Transverse colon (tissue), 4 donors: ENCODE data around the gene TDRD15. TPM values are rescaled to one million over a fixed set of nuclear protein-coding genes. Genes with fewer than 3 reads are reported as not detected.

Experiments used
- DNase-seq: peaks from one replicate; pipeline ENCODE4 v3.0.0-alpha.2; 2019
- H3K27ac ChIP-seq, 4 donors: fragments of 200-600 bp; sonication (generic); 2 replicates each; pipeline ENCODE4 v1.5.1; 2016 to 2018; ENCODE audit warnings: inconsistent platforms in 4 of 4
- H3K27me3 ChIP-seq: fragments of 200-600 bp; sonication (generic); 2 replicates; pipeline ENCODE4 v1.5.1; 2017; ENCODE audit warnings: inconsistent platforms
- H3K36me3 ChIP-seq, 4 donors: fragments of 200-600 bp; sonication (generic); 2 replicates each; pipeline ENCODE4 v1.5.1; 2017 to 2019; ENCODE audit warnings: inconsistent platforms in 4 of 4
- H3K4me1 ChIP-seq, 4 donors: fragments of 200-600 bp; sonication (generic); 2 replicates each; pipeline ENCODE4 v1.5.1; 2017 to 2020; ENCODE audit warnings: inconsistent platforms in 4 of 4
- H3K4me3 ChIP-seq, 4 donors: fragments of 200-600 bp; sonication (generic); 1 replicate in 1 of 4; 2 replicates in 3 of 4; pipeline versions ENCODE4 v1.5.1 to v1.6.1; 2017 to 2019; ENCODE audit warnings: inconsistent platforms in 4 of 4
- H3K9me3 ChIP-seq, 2 donors: fragments of 200-600 bp; sonication (generic); 2 replicates each; pipeline ENCODE4 v1.5.1; 2017 to 2019; ENCODE audit warnings: inconsistent platforms in 2 of 2
- EP300 ChIP-seq: sonication (generic); formaldehyde crosslinking; IDR thresholded peaks from one replicate; pipeline ENCODE4 v1.6.1; 2017; ENCODE audit warnings: antibody characterized with exemption, low read depth
- POLR2A ChIP-seq: fragments of 450-650 bp; IDR thresholded peaks from one replicate; pipeline ENCODE4 v1.6.1; 2016; ENCODE audit warnings: antibody characterized with exemption, mild to moderate bottlenecking, moderate library complexity
- POLR2AphosphoS5 ChIP-seq, 3 donors: sonication (generic); formaldehyde crosslinking; IDR thresholded peaks; one replicate each; pipeline ENCODE4 v1.6.1; 2016; ENCODE audit warnings: antibody characterized with exemption in 3 of 3
- WGBS, 2 donors: methylation state at CpG; one replicate each; pipeline ENCODE4 v1.1.5; 2018; ENCODE audit warnings: low coverage in 1 of 2; 5-methylcytosine and 5-hydroxymethylcytosine counted together
- in situ Hi-C, 4 donors: fragments of 200-750 bp; cut with MboI; loops; one replicate each; pipeline versions ENCODE4 v1.15.0 to v1.15.1; 2017; ENCODE audit warnings: low sequenced_read_pairs in 3 of 4, low pct_ligation_motif_present in 1 of 4, low pct_unique_long_range_greater_than_20kb in 1 of 4
- intact Hi-C: fragments of 100-400 bp; cut with DNase I; formaldehyde crosslinking; loops from one replicate; pipeline ENCODE4 v1.15.1; 2023; ENCODE audit warnings: low total_unique reads
- total RNA-seq, 4 donors: library from RNA; depleted of rRNA; stranded (reverse); fragments of >200 nt; gene quantifications; one replicate each; pipeline ENCODE4 v1.1.0, GENCODE V29; 2016
- TF ChIP-seq, protein P1 (sequence below), 5 experiments: fragments of 200-600 bp in 3 of 5; fragments of 450-650 bp in 2 of 5; sonication (generic) in 3 of 5; IDR thresholded peaks; 1 replicate in 2 of 5; 2 replicates in 3 of 5; pipeline ENCODE4 v1.5.1; 2016 to 2017; ENCODE audit warnings: antibody characterized with exemption in 5 of 5, inconsistent platforms in 3 of 5, mild to moderate bottlenecking in 2 of 5, moderate library complexity in 1 of 5

Gene TDRD15
- total RNA-seq, 4 donors from 2014 or later, result 0.32 TPM; not detected in 3

DNA sequence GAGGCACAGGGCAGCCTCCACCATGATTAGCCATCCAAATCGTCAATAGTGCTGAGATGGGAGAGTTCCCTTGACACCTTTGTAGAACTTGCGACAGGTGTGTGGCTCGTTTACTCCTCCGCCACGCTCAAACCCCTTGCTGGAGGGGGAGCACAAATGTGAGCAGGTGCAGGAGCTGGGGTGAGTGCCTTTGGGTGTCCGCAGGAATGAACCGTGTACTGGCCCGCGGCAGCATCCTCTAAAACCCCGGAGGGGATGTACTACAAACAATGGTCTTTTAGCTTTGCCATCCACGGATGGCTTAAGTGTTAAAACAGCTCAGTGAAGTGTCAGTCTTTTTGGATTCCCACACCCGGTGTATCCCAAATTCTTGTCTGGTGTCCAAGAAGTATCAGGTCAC lies 21.4 kb upstream of the TDRD15 start:
- H3K4me1 ChIP-seq, result no peaks in the 10 kb centered on the region
- WGBS, 2 donors, result 92% methylated on average over 12 of the region's 12 CpGs; no CpG with 5 or more reads in 1 of the 2 donors

DNA sequence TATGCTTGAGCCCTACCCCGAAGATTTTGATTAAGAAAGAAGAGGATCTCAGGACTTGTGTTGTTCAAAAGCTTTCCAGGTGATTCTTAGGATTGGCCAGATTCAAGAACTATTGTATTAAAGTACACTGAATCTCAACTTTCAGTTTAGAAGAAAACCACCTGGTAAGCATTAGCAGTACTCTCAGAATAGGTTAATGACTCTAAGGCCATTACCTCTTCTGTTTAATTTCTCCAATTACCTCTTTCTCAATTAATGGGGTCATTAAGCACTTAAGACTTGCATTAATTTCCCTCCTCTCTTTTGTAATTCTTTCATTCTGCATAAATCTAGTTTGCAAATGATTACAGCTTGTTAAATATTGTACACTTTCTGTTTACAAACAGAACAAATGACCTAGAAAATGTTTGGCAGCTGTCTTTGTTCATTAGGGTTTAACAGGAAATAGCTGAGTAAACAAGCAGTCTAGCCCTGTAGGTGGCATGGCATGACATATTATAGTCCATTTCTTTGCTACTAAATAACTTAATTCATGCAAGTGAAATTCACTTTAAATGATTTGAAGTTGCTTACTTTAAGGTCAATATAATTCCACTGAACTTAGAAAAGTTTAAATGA lies 20.4 kb upstream of the TDRD15 start:
- TF ChIP-seq POLR2AphosphoS5 (IDR thresholded peaks at IDR 0.05) (no peak), EP300 (no peak), POLR2A (no peak)
- TF ChIP-seq, protein P1, sequence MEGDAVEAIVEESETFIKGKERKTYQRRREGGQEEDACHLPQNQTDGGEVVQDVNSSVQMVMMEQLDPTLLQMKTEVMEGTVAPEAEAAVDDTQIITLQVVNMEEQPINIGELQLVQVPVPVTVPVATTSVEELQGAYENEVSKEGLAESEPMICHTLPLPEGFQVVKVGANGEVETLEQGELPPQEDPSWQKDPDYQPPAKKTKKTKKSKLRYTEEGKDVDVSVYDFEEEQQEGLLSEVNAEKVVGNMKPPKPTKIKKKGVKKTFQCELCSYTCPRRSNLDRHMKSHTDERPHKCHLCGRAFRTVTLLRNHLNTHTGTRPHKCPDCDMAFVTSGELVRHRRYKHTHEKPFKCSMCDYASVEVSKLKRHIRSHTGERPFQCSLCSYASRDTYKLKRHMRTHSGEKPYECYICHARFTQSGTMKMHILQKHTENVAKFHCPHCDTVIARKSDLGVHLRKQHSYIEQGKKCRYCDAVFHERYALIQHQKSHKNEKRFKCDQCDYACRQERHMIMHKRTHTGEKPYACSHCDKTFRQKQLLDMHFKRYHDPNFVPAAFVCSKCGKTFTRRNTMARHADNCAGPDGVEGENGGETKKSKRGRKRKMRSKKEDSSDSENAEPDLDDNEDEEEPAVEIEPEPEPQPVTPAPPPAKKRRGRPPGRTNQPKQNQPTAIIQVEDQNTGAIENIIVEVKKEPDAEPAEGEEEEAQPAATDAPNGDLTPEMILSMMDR (IDR thresholded peaks at IDR 0.05), result no peak
- WGBS, 2 donors, result 13 to 63% methylated on average over 1 of the region's 1 CpG
- DNase-seq, result no peak
- Histone ChIP-seq H3K4me3 (no peak overlapping the region), H3K4me1 (no peaks in the 10 kb centered on the region), H3K27ac (no peak overlapping the region), H3K36me3 (no peaks in the 10 kb centered on the region), H3K27me3 (no peaks in the 10 kb centered on the region), H3K9me3 (no peaks in the 10 kb centered on the region)
- in situ Hi-C loops, result loop anchor here in 3 of 4 donors (25.0 kb wide), 2 partner anchors 91 to 441 kb away; partner anchors contain the start of genes GDF7 (in 3 of the 3) and HS1BP3 (in 3 of the 3)
- intact Hi-C loops, result no loop called here

More for the DNA sequence above, 21.4 kb upstream of the TDRD15 start:
- Histone ChIP-seq H3K36me3 (no peaks in the 10 kb centered on the region), H3K27me3 (no peaks in the 10 kb centered on the region), H3K27ac (no peak overlapping the region), H3K4me3 (no peak overlapping the region), H3K9me3 (no peaks in the 10 kb centered on the region)
- DNase-seq, result no peak
- in situ Hi-C loops (loop anchor here in 3 of 4 donors (25.0 kb wide), 2 partner anchors 90 to 440 kb away; partner anchors contain the start of genes GDF7 (in 3 of the 3) and HS1BP3 (in 3 of the 3)), intact Hi-C loops (no loop called here)
- TF ChIP-seq EP300 (no peak), POLR2A (no peak), POLR2AphosphoS5 (IDR thresholded peaks at IDR 0.05) (no peak)
- TF ChIP-seq, protein P1 (IDR thresholded peaks at IDR 0.05), result no peak

- Histone ChIP-seq H3K9me3 (no peaks in the 10 kb centered on the region), H3K4me3 (no peak overlapping the region), H3K4me1 (no peaks in the 10 kb centered on the region), H3K27me3 (no peaks in the 10 kb centered on the region), H3K27ac (no peak overlapping the region), H3K36me3 (no peaks in the 10 kb centered on the region)
- TF ChIP-seq POLR2AphosphoS5 (IDR thresholded peaks at IDR 0.05) (no peak), POLR2A (no peak), EP300 (no peak)
- TF ChIP-seq, protein P1 (IDR thresholded peaks at IDR 0.05), result no peak
- intact Hi-C loops, result no loop called here
- 63 to 73% methylated on average over 1 of the region's 1 CpG for WGBS, 2 donors
- no peak for DNase-seq
- in situ Hi-C loops, result loop anchor here in 3 of 4 donors (25.0 kb wide), 2 partner anchors 92 to 442 kb away; partner anchors contain the start of genes GDF7 (in 3 of the 3) and HS1BP3 (in 3 of the 3)
Measured at GRCh38 chr2:21104030-21104660, 19.6 kb upstream of the TDRD15 start.

DNA sequence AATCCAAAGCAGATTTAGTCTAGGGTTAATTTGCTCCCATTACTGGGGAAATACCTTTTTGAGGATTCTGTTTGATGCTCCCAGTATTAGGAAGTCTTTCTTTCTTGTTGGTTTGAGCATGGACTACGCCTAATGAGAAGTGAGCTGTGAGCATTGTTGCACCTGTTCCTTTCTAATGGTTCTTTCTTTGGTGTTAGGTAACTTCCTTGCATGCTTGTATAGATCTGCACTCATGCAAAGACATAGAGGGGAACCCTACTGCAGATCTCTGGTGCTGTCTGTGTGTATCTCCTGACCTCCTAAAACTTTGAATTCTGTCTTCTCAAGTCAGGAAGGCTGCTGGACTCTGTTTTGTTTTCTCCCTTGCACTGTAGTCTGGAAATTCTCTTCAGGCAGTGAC lies 12.8 kb upstream of the TDRD15 start:
- no peak for DNase-seq
- no peak for TF ChIP-seq POLR2AphosphoS5 (IDR thresholded peaks at IDR 0.05)
- TF ChIP-seq, protein P1 (IDR thresholded peaks at IDR 0.05), result no peak
- no peak for TF ChIP-seq EP300
- TF ChIP-seq POLR2A, result no peak
- intact Hi-C loops (no loop called here), in situ Hi-C loops (loop anchor here in 3 of 4 donors (10.0 to 25.0 kb wide), 3 partner anchors 66 to 449 kb away; partner anchors contain the start of genes GDF7 (in 3 of the 3), HS1BP3 (in 3 of the 3) and APOB (in 1 of the 3))
- H3K4me3 ChIP-seq, result no peak overlapping the region
- no peaks in the 10 kb centered on the region for H3K36me3 ChIP-seq
- H3K4me1 ChIP-seq, result no peaks in the 10 kb centered on the region
- no peaks in the 10 kb centered on the region for H3K9me3 ChIP-seq
- H3K27me3 ChIP-seq, result no peaks in the 10 kb centered on the region
- no peak overlapping the region for H3K27ac ChIP-seq
- WGBS, 2 donors, result 92 to 100% methylated on average over 1 of the region's 1 CpG
